Measurements from ENCODE around the gene NUMB.
"Not testable (repeated sequence)": the region's sequence is repeated elsewhere in the genome, so short reads cannot be mapped to it uniquely, and the experiment has no call there.

The NUMB gene

DNA sequence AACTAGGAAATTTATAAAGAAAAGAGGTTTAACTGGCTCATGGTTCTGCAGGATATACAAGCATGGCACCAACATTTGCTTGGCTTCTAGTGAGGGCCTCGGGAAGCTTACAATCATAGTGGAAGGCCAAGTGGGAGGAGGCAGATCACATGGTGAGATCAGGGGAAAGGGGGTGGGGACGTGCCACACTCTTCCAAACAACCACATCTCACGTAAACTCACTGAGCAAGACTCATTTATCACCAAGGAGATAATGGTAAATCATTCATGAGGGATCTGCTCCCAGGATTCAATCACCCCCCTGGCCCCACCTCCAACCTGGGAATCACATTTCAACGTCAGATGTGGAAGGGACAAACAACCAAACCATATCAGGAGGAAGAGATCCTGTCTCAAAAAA lies 35.8 kb downstream of the NUMB start:
- no peak for DNase-seq (ENCODE audit: low read depth in 2 of 2)

DNA sequence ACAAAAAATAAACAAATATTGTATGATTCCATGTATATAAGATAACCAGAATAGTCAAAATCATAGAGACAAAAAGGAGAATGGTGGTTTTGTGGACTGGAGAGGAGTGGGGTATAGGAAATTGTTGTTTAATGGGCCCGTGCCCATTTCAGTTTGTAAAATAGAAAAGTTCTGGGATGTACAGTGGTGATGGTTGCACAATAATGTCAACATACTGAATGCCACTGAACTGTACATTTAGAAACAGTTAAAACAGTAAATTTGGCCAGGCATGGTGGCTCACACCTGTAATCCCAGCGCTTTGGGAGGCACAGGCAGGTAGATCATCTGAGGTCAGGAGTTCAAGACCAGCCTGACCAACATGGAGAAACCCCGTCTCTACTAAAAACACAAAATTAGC lies 40.1 kb downstream of the NUMB start:
- DNase-seq (ENCODE audit: low read depth in 2 of 2), result no peak

DNA sequence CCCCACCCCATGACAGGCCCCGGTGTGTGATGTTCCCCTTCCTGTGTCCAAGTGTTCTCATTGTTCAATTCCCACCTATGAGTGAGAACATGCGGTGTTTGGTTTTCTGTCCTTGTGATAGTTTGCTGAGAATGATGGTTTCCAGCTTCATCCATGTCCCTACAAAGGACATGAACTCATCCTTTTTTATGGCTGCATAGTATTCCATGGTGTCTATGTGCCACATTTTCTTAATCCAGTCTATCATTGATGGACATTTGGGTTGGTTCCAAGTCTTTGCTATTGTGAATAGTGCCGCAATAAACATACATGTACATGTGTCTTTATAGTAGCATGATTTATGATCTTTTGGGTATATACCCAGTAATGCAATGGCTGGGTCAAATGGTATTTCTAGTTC lies 52.1 kb downstream of the NUMB start:
- not testable (repeated sequence) for DNase-seq (ENCODE audit: low read depth in 2 of 2)

DNA sequence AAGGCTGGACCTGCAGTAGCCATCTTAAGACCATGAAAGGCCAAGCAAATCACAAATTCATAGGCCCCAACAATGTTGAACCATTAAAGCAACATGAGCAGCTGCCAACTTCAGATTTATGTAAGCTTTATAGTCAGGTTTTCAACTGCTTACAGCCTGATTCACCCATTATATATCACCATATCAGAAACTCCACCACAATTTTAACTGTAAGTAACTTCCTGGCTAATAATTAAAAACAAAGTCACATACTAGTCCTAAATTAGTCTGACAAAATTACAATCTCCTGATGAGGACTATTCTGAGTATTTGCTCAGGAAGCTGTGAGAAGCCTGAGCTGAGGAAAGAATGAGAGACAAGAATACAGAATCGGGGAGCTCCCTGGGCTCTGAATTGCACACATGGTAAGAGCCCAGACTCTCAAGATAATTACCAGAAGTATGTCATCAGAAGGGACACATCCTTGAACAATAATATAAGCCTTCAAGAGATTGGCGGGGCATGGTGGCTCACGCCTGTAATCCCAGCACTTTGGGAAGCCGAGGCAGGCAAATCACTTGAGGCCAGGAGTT lies 55.1 kb downstream of the NUMB start:
- DNase-seq (ENCODE audit: low read depth in 2 of 2), result no peak

DNA sequence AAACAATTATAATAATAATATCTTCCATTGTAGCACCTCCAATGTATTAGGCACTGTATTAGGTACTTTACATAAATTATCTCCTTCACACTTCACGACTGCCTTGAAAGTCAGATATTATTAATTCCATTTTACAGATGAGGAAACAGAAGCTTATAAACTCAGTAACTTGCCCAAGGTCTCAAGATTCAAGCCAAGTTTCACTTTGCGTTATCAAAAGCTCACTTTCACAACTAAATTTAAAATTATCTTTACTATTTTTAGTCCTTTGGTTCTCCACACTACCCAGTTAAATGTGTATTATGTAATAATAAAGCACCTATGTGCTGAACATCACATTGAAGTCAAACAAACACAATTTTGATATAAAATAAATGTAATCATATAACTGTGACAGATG lies 55.8 kb downstream of the NUMB start:
- DNase-seq (ENCODE audit: low read depth in 2 of 2), result no peak

DNA sequence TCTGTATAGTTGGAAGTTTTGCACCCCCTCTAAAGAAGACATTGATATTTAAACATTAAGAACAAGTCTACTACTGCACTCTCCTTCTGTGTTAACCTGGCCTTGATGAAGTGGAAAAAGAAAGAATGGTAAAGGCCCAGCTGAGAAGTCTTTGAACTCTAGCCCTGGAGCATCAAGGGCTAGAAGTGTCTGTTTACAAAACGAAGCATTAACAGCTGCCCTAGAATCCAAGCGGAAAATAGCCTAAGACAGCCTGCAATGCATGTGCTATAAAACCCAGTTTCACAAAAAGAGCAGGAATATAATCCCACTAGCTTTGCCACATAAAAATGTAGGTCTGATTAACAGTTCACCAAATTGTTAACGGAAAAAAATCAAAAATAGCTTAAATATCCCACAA lies 60.5 kb downstream of the NUMB start:
- no peak for DNase-seq (ENCODE audit: low read depth in 2 of 2)

DNA sequence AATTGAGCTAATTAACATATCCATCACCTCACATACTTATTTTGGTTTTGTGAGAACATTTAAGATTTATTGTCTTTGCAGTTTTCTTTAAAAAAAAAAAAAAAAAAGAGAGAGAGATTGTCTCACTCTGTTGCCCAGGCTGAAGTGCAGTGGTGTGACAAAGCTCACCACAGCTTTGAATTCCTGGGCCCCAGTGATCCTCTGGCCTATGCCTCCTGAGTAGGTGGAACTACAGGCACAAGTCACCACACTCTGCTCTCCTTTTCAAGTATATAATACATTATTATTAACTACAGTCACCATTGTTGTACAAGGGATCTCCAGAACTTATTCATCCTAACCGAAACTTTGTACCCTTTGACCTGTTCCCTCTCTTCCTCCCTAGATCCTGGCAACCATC lies 64.0 kb downstream of the NUMB start:
- DNase-seq (ENCODE audit: low read depth in 2 of 2), result no peak

DNA sequence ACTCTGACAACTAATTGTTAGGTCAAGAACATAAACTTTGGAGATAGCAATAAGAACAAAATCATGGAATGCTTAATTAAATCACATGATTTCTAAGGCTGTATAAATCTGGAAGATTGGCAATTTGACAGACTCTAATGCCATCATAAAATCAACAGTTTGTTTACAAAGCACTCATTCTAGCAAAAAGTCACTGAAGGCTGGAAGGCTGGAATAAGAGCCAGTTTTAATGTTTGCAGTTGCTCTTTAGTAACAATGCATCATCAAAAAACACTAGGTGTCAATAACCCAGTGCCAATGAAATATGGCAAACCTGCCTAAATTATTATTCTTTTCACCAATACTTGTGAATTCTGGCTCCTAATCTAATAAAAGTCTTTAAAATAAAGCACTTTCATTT lies 65.0 kb downstream of the NUMB start:
- no peak for DNase-seq (ENCODE audit: low read depth in 2 of 2)

DNA sequence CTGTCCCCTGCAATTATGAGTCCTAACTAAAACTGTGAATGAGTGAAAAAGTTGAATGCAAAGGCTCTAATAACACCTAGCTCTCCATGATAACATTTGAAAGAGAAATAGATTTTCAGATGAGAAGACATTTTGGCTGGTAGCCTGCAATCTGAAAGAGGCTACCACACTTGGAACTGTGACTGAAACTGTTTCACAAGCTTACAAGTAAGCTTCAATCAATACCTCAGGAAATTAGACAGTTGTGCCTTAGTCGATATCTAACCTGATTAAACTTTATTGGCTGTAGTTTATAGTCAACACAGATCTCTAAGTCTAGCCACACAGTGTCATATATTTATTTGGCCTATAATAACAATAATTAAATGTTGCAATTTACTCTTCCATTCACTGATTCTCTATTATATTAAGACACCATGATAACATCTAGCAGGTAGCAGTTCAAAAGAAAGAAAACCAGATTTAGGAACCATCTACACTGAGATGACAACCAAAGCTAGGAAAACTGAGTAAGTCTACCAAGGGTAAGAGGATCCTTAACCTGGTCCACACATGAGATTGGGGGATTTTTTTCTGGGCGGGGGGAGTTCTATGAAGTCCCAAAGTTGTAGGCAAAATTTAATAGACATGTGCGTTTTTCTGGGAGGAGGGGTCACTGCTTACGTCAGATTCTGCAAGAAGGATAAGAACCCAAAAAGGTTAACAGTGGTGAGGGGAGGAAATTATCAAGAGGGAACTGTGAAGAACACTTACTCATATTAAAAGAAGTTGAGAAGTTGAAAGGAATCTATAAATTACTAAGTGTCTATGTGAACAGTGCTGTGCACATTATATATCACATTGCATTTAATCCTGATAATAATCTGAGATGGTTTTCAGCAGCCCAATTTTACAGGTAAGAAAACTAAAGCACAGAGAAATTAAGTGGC lies 65.8 kb downstream of the NUMB start:
- DNase-seq (ENCODE audit: low read depth in 2 of 2), result no peak

DNA sequence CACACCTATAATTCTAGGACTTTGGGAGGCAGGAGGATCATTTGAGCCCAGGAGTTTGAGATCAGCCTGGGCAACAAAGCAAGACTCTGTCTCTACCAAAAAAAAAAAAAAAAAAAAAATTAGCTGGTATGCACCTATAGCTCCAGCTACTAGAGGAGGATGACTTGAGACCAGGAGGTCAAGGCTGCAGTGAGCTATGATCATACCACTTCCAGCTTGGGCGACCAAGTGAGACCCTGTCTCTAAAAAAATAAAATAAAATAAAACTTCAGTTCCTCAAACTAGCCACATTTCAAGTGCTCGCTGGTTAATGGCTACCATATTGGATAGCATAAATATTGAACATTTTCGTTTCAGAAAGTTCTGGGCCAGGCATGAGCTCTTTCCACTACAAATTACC lies 70.5 kb downstream of the NUMB start:
- DNase-seq (ENCODE audit: low read depth in 2 of 2), result not testable (repeated sequence)

DNA sequence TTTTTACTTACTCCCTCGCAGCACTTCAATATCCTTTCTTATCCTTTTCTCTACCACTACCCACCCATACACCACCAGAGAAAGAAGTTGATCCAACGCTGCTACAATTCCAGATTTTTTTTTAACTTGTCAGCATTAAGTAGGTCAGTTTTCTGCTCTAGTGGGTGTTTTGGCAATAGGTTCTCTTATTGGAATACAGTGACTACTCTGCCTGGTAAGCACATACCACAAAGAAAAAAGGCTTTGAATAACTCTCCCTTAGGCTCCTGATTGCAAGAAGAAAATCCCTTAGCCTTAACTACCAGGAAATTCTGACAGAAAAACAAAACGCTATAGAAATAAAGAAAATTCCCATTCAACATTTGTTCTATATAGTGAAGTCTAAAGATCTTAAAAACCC lies 72.0 kb downstream of the NUMB start:
- DNase-seq (ENCODE audit: low read depth in 2 of 2), result no peak

DNA sequence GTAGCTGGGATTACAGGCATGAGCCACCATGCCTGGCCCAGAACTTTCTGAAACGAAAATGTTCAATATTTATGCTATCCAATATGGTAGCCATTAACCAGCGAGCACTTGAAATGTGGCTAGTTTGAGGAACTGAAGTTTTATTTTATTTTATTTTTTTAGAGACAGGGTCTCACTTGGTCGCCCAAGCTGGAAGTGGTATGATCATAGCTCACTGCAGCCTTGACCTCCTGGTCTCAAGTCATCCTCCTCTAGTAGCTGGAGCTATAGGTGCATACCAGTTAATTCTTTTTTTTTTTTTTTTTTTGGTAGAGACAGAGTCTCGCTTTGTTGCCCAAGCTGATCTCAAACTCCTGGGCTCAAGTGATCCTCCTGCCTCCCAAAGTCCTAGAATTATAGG lies 73.3 kb downstream of the NUMB start:
- not testable (repeated sequence) for DNase-seq (ENCODE audit: low read depth in 2 of 2)

DNA sequence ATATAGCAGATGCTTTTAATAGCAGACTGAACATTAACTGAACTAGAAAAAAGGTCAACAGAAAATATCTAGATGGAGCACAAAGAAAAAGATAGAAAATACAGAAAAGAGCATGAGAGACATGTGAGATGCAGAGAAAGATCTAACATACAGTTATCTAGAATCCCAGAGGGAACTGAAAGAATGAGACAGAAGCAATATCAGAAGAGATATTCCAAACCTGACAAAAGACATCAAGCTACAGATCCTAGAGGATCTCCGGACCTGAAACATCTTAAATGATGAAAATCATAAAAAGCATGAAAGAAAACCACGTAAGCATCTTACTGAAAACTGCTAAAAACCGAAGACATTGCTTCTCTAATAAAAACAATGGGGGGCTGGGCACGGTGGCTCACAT lies 75.0 kb downstream of the NUMB start:
- DNase-seq (ENCODE audit: low read depth in 2 of 2), result no peak

DNA sequence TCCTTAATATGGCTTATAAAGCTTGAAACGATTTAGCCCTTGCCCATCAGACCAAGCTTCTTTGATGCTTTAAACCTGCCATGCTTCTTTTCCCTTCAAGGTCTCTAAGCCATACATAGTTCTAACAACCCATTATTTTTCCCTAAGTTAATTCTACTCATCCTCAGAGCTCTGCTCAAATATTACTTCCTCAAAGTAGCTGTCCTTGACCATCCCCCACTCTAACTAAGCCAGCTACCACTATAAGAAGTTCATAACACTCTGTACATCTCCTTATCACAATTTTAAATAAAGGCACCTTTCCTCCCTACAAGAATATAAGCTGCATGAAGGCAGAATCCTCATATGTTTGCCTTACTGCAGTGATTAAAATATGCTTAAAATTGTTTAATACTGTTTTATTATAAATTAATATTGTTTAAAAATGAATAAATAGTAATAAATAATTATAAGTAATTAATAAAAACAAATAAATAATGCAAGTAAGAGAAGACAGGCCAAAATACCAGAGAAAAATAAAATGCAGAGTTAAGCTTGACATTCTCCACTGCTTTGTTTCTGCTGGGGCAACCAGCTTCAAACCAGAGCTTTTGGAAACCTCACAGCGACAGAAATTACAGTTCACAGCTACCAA lies 76.8 kb downstream of the NUMB start:
- DNase-seq (ENCODE audit: low read depth in 2 of 2), result no peak

DNA sequence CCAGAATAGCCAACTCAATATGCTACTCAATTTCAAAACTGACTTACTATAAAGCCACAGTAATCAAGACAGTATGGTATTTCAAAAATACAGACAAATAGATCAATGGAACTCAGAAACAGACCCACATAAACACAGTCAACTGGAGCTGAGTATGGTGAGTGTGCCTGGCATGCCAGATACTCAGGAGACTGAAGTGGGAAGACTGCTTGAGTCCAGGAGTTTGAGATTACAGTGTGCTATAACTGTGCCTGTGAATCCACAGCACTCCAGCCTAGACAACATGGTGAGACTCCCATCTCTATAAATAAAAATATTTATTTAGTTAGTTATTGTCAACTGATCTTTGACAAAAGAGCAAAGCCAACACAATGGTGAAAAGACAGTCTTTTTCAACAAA lies 81.8 kb downstream of the NUMB start:
- no peak for DNase-seq (ENCODE audit: low read depth in 2 of 2)

DNA sequence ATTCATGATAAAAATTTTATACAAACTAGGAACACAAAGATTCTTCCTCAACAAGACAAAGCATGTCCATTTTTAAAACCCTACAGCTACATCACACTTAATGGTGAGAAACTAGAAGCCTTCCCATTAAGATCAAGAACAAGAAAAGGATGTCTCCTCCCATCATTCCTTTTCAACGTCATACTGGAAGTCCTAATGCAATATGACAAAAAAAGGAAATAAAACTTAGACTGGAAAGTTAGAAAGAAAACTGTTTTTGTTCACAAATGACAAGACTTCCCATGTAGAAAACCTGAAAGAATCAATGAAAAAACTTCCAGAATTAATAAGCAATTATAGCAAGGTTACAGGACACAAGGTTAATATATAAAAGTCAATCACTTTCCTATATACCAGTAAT lies 82.5 kb downstream of the NUMB start:
- no peak for DNase-seq (ENCODE audit: low read depth in 2 of 2)

DNA sequence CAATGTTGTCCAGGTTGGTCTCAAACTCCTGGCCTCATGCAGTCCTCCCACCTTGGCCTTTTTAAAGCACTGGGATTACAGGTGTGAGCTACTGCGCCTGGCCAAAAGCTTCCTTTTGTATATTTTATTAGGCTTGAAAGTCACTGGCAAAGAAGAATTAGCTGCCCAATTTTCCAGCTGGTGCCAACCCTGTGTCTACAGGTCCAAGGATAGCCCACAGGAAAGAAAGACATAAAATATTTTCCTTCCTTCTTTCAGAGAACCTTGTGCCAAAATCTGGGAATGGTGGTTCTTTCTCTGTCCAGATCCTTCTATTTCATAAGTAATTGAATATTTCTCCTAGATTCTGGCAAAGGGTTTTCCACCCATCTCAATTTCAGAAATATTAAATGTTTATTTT lies 84.1 kb downstream of the NUMB start:
- no peak for DNase-seq (ENCODE audit: low read depth in 2 of 2)

DNA sequence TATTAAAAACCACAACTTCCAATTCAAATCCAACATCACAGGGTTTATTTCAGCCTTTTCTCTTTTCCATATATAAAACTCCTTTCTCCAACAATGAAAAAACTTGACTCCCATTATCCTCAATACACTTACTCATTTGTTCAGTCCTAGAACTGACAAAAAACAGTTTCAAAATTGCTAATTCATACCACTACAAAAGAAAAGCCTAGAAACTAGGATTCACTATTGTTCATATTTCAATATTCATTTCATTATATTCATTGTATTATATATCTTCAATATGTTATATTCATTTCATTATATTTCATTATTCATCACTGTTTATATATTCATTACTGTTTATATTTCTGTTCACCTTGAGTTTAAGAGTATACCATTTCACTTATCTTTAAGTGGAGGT lies 85.8 kb downstream of the NUMB start:
- DNase-seq (ENCODE audit: low read depth in 2 of 2), result no peak

DNA sequence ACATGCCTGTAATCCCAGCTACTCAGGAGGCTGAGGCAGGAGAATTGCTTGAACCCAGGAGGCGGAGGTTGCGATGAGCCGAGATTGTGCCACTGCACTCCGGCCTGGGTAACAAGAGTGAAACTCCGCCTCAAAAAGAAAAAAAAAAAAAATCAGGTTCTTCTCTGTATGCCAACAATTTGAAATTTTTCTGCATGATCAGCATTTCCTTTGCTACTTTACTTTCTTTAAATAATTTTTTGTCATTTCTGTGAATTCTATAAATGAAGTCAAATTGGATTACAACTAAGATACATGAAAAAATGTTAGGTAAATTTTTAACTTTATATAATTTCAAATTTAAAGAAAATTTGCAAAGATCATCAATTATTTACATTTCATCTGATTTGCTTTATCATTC lies 87.8 kb downstream of the NUMB start:
- DNase-seq (ENCODE audit: low read depth in 2 of 2), result no peak

DNA sequence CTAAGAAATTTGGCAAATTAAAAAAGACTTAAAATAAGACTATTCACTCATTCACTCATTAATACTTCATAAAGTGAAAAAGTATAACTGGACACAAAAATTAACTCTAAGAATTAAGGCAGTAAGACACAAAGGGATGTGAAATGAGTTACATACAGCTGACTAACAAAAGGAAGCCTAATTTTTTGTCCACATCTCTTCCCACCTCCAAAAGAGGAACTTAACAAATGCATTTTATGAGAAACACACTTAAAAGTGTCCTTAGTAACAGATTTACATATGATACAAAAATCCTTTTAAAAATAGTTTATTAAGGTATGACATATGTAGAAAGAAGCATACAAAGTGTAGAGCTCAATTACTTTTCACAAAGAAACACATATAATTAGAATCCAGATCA lies 88.9 kb downstream of the NUMB start:
- no peak for DNase-seq (ENCODE audit: low read depth in 2 of 2)

DNA sequence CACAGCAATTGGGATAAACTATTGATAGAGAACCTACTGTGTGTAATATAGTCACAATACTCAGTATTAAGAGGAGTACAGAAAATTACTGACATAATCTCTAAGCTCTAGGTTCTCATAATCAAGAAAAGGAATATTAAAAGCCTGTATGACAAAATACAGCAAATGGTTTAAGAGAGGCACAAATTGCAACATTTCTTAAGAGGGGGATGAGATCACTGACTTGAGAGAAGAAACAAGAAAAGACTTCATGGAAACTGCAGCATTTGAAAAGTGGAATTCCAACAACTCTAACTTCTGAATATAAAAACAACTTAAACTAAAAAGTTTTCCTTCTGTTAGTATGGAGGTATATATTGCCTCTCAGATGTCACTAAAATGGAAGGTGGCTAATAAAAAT lies 89.7 kb downstream of the NUMB start:
- no peak for DNase-seq (ENCODE audit: low read depth in 2 of 2)

DNA sequence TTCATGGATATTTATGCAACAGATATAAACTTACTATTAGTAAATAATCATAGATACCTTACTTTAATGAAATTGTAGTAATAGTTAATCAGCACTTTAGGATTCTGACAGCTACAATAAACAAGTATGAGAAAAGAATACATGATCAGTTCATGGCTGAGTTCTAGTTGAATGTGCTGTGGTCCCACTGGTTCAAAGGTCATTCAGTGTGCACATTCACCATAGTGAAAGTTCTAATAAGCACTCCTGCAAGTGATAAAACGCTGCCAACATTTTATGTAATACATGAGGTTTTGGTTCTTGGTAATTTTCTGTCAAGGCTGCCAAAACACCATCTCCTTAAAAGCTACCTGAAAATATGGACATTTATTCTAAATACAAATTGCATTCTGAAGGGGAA lies 92.6 kb downstream of the NUMB start:
- DNase-seq (ENCODE audit: low read depth in 2 of 2), result no peak

DNA sequence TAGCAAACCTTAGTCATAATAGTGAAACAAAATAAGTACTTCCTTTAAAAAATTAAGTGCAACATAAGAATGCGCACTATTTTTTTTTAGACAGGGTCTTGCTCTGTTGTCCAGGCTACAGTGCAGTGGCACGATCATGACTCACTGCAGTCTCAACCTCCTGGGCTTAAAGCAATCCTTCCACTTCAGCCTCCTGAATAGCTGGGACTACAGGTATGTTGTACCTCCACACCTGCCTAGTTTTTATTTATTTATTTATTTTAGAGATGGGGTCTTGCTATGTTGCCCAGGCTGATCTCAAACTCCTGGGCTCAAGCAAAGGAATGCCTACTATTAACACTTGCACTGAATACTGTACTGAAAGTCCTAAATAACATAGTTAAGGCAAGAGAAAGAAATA lies 93.8 kb downstream of the NUMB start:
- DNase-seq (ENCODE audit: low read depth in 2 of 2), result no peak
